22Rv1 (cell line): ENCODE data around the gene CARD14.

Source experiments
- H3K27ac ChIP-seq: fragments of 450-650 bp; 2 replicates; pipeline ENCODE4 v1.5.1; 2017
- ZFX ChIP-seq: fragments of 450-650 bp; IDR thresholded peaks from 2 replicates; pipeline ENCODE4 v1.6.1; 2017; ENCODE audit warnings: antibody characterized with exemption, borderline replicate concordance
- TF ChIP-seq, protein P1 (sequence below): fragments of 450-650 bp; IDR thresholded peaks from 2 replicates; pipeline ENCODE4 v1.5.1; 2017; ENCODE audit warnings: mild to moderate bottlenecking

Gene CARD14

DNA sequence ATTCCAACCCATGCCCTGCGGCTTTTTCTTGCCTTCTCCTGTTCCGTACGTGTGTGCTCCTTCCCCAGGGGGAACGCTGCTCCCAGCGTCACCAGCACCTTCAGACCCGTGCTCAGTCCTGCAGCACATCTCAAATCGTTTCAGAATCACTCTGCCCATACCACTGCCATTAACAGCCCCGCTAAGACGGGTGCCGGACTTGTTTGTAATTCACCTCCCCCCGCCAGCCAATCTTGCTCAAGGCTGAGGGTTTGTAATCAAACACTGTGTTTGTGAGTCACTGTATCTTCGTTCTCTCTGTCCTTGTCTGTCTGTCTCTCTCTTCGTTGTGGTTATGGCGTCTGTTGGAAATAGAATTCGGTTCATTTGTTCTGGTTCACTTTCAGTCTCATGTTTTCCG lies 17.3 kb downstream of the CARD14 start:
- no peak for TF ChIP-seq ZFX
- TF ChIP-seq, protein P1, sequence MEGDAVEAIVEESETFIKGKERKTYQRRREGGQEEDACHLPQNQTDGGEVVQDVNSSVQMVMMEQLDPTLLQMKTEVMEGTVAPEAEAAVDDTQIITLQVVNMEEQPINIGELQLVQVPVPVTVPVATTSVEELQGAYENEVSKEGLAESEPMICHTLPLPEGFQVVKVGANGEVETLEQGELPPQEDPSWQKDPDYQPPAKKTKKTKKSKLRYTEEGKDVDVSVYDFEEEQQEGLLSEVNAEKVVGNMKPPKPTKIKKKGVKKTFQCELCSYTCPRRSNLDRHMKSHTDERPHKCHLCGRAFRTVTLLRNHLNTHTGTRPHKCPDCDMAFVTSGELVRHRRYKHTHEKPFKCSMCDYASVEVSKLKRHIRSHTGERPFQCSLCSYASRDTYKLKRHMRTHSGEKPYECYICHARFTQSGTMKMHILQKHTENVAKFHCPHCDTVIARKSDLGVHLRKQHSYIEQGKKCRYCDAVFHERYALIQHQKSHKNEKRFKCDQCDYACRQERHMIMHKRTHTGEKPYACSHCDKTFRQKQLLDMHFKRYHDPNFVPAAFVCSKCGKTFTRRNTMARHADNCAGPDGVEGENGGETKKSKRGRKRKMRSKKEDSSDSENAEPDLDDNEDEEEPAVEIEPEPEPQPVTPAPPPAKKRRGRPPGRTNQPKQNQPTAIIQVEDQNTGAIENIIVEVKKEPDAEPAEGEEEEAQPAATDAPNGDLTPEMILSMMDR = no peak
- H3K27ac ChIP-seq = no peak overlapping the region

DNA sequence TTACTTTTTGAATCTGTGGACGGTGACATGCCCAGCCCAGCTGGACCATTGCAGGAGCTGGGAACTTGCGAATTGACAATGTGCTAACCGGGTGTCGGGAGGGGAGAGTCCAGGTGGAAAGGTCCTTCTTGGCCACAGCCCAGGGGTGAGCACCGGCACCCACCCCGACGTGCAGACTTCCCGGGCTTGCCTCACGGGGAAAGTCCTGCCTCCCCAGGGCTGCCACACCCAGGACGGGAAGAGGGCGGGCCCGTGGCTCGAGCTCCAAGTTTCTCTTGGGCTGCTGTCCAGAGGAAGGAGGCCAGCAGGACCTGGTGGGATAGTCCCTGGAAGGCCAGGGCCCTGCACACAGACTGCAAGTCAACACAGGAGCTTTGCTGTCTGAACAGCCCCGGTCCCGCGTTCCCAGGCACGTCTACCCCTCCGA lies 17.7 kb downstream of the CARD14 start:
- no peak for TF ChIP-seq ZFX
- TF ChIP-seq, protein P1 = no peak
- no peak overlapping the region for H3K27ac ChIP-seq

DNA sequence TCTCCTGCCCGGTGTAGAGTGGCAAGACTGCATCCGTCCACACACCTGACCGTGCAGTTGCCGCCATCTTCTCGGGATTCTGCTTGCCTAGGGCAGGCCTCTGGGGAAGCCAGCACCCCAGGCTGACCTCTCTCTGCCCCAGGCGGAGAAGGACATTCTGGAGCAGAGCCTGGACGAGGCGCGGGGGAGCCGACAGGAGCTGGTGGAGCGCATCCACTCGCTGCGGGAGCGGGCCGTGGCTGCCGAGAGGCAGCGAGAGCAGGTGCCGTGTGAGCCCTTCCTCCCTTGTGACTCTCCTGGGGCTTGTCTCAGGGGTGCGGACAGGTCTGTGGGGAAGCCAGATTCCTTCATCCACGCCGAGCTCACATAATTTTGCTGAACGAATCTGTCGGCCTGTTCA lies 19.8 kb downstream of the CARD14 start:
- TF ChIP-seq, protein P1 = no peak
- no peak for TF ChIP-seq ZFX
- H3K27ac ChIP-seq = no peak overlapping the region

DNA sequence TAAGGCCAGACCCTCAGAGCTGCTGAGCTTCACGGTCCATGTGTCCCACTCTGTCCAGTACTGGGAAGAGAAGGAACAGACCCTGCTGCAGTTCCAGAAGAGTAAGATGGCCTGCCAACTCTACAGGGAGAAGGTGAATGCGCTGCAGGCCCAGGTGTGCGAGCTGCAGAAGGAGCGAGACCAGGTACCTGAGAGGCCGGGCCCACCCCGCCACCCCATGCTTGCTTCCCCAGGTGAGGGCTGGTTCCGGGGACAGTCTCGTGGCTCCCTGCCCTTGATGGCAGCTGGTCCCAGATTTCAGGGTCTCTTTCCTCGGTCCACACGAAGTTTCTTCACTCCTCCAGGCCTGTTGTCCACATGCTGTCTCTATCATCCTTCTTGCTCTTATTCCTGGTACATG lies 20.9 kb downstream of the CARD14 start:
- H3K27ac ChIP-seq = no peak overlapping the region
- TF ChIP-seq ZFX = no peak
- TF ChIP-seq, protein P1 = no peak

DNA sequence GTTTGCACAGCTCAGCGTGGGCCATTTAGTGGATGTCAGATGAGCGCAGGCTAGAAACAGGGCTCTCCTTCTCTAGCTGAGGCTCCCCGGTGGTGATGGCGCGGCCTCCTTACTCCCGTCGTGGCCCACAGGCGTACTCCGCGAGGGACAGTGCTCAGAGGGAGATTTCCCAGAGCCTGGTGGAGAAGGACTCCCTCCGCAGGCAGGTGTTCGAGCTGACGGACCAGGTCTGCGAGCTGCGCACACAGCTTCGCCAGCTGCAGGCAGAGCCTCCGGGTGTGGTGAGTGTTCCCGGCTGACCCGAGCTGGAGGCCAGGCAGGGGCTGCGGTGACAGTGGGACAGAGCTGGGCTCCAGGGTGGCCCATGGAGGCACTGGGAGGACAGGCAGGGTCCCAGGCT lies 21.4 kb downstream of the CARD14 start:
- TF ChIP-seq, protein P1 = no peak
- TF ChIP-seq ZFX = no peak
- no peak overlapping the region for H3K27ac ChIP-seq

DNA sequence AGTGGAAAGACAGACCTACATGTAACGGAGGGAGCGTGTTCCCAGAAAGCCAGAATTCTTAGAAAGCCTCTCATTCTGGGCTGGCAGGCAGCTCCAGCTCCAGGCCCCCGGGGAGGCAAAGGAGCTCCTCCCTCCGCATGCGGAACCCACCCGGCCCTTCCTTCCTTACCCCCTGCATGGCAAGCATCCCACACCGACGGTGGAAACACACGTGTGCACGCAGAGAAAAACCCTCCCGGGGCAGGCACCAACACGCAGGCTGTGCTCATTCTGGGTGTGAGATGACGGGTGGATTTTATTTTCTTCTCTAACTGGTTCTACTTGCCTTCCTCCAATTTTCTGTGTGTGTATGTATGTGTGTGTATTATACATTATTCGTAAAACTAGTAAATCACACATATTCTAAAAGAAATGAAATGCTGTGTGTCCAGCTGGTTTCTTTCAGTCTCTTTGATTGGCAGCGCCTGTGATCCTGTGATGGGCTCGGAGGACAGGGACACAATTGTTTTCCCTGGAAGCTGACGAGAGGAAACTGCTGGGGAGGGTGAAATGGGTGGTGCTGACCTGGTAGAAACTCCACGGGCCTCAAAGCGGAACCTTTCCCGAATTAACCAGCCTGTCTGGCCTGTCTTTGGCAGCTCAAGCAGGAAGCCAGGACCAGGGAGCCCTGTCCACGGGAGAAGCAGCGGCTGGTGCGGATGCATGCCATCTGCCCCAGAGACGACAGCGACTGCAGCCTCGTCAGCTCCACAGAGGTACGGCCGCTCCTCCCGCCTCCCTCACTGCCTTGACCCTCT lies 22.2 kb downstream of the CARD14 start:
- H3K27ac ChIP-seq = no peak overlapping the region
- no peak for TF ChIP-seq ZFX

DNA sequence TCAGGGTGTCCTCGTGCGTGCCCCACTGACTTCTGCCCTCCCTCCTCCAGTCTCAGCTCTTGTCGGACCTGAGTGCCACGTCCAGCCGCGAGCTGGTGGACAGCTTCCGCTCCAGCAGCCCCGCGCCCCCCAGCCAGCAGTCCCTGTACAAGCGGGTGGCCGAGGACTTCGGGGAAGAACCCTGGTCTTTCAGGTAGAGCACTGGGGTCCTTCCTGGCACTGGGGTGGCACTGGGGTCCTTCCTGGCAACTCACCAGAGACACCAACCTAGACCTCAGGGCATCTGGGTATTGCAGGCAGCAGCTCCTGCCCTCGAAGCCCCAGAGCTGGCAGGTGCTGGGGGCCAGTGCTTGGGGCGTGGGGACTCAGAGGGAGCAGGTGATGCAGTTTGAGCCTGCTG lies 25.3 kb downstream of the CARD14 start:
- TF ChIP-seq ZFX = no peak
- TF ChIP-seq, protein P1 = no peak
- no peak overlapping the region for H3K27ac ChIP-seq
